Brain microvascular endothelial cell (primary cell): ENCODE measurements around the gene ZNF423.

Source experiments
- DNase-seq: peaks from one replicate; pipeline ENCODE4 v3.0.0-alpha.2; 2020
- H3K27ac ChIP-seq: fragments of 250-450 bp; sonication (Bioruptor Pico); 2 replicates; pipeline ENCODE4 v1.5.1; 2020; ENCODE audit warnings: mild to moderate bottlenecking, moderate library complexity
- H3K27me3 ChIP-seq: fragments of 250-450 bp; sonication (Bioruptor Pico); replicated peaks from 2 replicates; pipeline ENCODE4 v1.5.1; 2020; ENCODE audit warnings: mild to moderate bottlenecking
- H3K36me3 ChIP-seq: fragments of 250-450 bp; sonication (Bioruptor Pico); replicated peaks from 2 replicates; pipeline ENCODE4 v1.5.1; 2020; ENCODE audit warnings: mild to moderate bottlenecking
- H3K4me3 ChIP-seq: 2 replicates; pipeline ENCODE4 v1.5.1; 2011; ENCODE audit warnings: low read depth, mild to moderate bottlenecking, control low read depth, low read length, moderate library complexity
- in situ Hi-C: cut with HindIII; loops from 2 replicates; pipeline ENCODE4 v1.10.0; 2017; ENCODE audit warnings: low sequenced_read_pairs, low pct_ligation_motif_present
- TF ChIP-seq, protein P1 (sequence below): IDR thresholded peaks from 2 replicates; pipeline ENCODE4 v1.5.1; 2011; ENCODE audit warnings: low read depth, mild to moderate bottlenecking, moderate library complexity, low read length, control low read depth, inconsistent platforms; ENCODE audit errors: missing control alignments

The ZNF423 gene

DNA sequence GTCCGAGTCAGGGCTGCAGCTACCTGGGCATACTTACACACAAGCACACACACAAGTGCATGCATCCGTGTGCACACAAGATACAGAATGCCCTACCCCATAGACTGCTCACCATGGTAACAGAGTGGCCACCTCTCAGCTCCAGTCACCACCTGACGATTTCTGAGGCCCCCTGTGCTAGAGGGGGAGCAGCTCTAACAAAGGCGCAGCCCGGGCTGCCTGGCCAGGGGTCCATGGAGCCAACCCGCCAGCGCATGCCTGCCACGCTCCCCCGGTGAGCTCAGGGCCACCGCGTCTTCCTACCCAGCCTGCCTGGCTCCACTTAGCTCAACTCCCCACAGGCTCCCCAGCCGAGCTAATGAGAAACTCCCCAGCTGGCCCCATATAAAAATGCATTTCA is 75.5 kb downstream of the ZNF423 start:
- H3K27ac ChIP-seq = no peak overlapping the region
- in situ Hi-C loops = no loop called here
- no peaks in the 10 kb centered on the region for H3K27me3 ChIP-seq
- no peaks in the 10 kb centered on the region for H3K36me3 ChIP-seq
- TF ChIP-seq, protein P1, sequence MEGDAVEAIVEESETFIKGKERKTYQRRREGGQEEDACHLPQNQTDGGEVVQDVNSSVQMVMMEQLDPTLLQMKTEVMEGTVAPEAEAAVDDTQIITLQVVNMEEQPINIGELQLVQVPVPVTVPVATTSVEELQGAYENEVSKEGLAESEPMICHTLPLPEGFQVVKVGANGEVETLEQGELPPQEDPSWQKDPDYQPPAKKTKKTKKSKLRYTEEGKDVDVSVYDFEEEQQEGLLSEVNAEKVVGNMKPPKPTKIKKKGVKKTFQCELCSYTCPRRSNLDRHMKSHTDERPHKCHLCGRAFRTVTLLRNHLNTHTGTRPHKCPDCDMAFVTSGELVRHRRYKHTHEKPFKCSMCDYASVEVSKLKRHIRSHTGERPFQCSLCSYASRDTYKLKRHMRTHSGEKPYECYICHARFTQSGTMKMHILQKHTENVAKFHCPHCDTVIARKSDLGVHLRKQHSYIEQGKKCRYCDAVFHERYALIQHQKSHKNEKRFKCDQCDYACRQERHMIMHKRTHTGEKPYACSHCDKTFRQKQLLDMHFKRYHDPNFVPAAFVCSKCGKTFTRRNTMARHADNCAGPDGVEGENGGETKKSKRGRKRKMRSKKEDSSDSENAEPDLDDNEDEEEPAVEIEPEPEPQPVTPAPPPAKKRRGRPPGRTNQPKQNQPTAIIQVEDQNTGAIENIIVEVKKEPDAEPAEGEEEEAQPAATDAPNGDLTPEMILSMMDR = no peak
- H3K4me3 ChIP-seq = no peak overlapping the region
- DNase-seq = no peak

DNA sequence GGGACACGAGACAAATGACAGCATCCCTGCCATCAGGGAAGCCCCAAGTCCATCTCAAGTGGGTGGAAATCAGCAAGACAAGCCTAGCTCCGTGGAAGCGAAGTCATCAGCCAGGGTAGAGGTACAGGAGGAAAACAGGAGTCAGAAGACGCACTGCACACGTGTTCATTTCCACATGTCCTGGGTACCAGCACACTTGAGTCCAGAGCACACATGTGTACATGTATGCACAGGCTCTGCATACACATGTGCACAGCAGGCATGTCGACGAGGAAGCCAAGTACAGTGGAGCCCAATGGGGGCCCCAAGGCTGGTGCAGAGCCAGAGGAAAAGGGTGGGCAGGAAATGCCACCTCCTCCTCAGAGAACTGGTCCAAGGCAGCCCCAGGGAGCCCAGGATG is 75.9 kb downstream of the ZNF423 start:
- no peaks in the 10 kb centered on the region for H3K27me3 ChIP-seq
- TF ChIP-seq, protein P1 = no peak
- DNase-seq = no peak
- in situ Hi-C loops = no loop called here
- no peaks in the 10 kb centered on the region for H3K36me3 ChIP-seq
- H3K27ac ChIP-seq = no peak overlapping the region
- no peak overlapping the region for H3K4me3 ChIP-seq

DNA sequence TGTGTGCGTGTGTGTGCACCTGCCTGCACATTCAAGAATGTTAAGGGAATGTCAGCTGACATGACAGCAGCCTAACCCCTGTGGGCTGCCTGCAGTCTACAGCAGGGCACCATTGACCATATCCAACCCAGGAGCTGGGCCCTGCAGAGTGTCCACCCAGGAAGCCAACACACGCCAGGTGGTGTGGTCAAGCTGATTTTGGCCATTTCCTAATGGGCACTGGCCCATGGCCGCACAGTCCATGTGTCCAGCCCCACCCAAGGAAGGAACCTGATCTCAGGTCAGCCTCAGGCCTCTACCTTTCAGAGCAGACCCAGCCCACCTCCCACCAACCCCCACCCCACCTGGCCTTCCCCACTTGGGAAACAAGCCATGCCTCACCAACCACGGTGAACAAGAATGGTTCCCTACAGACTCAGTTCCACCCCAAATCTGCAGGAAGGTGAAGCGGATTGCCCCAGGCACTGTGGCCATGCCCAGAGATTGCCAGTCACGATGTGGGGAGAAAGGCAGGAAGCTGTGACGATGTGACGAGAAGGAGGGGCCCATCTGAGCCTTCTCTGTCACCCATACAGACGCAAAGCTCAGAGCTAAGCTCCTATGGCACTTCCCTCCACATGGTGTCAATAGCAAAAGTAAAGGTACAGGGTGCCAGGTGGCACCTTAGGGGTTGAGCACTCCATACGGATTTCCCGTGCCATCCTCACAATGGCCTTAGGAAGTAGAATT is 77.5 kb downstream of the ZNF423 start:
- Histone ChIP-seq H3K36me3 (no peaks in the 10 kb centered on the region), H3K4me3 (no peak overlapping the region), H3K27ac (no peak overlapping the region), H3K27me3 (no peaks in the 10 kb centered on the region)
- in situ Hi-C loops = no loop called here
- no peak for DNase-seq
- TF ChIP-seq, protein P1 = no peak

DNA sequence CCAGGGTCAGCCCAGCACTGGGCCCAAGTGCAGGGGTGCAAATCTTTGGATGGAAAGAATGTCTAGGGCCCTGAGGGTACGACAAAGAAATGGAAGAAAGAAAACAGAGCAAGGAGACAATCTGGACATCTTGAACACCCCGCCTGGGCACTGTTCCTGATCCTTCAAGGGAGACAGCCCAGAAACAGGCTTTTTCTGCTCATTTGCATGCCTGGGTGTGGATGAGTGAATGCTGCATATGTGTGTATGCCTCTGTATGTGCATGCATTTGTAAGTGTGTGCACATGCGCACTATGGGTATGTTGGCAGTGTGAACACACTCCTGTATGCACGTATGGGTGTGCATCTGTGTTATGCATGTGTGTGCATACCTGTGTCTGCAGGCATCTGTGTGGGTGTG is 79.2 kb downstream of the ZNF423 start:
- in situ Hi-C loops = no loop called here
- H3K4me3 ChIP-seq = no peak overlapping the region

DNA sequence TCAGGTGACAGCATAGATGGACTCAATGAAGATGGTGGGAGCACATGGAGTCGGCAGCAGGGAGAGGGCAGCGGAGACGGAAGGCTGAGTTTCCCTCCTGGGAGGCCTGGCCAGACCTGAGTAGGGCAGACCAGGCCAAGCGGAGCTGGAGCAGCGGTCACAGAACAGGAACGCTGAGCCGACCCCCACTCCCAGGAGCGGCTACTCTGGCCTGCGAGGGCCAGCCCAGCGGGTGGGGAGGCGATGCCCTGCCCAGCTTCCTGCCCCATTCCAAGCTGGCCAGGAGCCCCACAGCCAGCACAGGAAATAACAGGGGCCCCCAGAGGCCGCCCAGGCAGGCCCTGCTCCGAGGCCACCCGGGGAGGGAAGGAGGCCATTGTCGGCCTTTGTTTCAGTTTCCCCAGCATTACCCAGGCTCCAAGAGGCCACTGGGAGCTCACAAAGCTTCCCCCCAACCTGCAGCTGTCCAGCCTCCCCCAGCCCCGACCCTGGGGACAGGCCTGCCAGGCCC is 79.8 kb downstream of the ZNF423 start:
- in situ Hi-C loops = no loop called here
- Histone ChIP-seq H3K27ac (no peak overlapping the region), H3K4me3 (no peak overlapping the region)

More for the DNA sequence above, 79.2 kb downstream of the ZNF423 start:
- H3K27ac ChIP-seq = no peak overlapping the region
- no peaks in the 10 kb centered on the region for H3K36me3 ChIP-seq
- H3K27me3 ChIP-seq = no peaks in the 10 kb centered on the region
- TF ChIP-seq, protein P1 = no peak
- DNase-seq = no peak

More for the DNA sequence above, 79.8 kb downstream of the ZNF423 start:
- peak; percentile 17 for DNase-seq
- Histone ChIP-seq H3K36me3 (no peaks in the 10 kb centered on the region), H3K27me3 (no peaks in the 10 kb centered on the region)
- TF ChIP-seq, protein P1 = no peak
